Adipose tissue (tissue), 3 donors: ENCODE results near the gene ZNF451. TPM values are rescaled to one million over a fixed set of nuclear protein-coding genes. Genes with fewer than 3 reads are reported as not detected.

Experiments used
- H3K27ac ChIP-seq: one replicate; pipeline ENCODE4 v1.5.1; 2013; ENCODE audit warnings: low read depth, low read length
- WGBS, 3 donors: extraction: QIAGEN DNeasy Blood & Tissue Kit; methylation state at CpG; one replicate each; pipeline ENCODE4 v1.1.7; 2013; 5-methylcytosine and 5-hydroxymethylcytosine counted together
- polyA plus RNA-seq, 3 donors: library from polyadenylated mRNA; stranded (reverse); fragments of 200-250 nt; gene quantifications; one replicate each; pipeline ENCODE4 v1.2.3, GENCODE V29; 2013
- donor health status: healthy with polysubstance abuse.
- donor health status: Bipolar disorder and iron deficiency.
- donor health status: healthy.

The ZNF451 gene
- polyA plus RNA-seq, 3 donors = 6.5 to 9.9 (median 9.3) TPM

DNA sequence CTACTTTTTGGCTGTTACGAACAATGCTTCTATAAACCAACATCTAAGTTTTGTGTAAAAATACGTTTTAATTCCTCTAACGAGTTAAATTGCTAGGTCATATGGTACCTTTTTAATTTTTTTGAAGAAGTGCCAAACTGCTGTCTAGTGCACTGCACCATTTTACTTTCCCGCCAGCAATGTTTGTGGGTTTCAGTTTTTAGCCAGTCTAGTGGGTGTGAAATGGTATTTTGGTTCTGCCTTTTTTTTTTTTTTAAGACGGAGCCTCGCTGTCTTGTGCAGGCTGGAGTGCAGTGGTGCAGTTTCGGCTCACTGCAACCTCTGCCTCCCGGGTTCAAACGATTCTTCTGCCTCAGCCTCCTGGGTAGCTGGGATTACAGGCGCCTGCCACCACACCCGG is 48.0 kb downstream of the ZNF451 start:
- 95 to 97% (median 96%) methylated on average over 11 of the region's 11 CpGs for WGBS, 3 donors

DNA sequence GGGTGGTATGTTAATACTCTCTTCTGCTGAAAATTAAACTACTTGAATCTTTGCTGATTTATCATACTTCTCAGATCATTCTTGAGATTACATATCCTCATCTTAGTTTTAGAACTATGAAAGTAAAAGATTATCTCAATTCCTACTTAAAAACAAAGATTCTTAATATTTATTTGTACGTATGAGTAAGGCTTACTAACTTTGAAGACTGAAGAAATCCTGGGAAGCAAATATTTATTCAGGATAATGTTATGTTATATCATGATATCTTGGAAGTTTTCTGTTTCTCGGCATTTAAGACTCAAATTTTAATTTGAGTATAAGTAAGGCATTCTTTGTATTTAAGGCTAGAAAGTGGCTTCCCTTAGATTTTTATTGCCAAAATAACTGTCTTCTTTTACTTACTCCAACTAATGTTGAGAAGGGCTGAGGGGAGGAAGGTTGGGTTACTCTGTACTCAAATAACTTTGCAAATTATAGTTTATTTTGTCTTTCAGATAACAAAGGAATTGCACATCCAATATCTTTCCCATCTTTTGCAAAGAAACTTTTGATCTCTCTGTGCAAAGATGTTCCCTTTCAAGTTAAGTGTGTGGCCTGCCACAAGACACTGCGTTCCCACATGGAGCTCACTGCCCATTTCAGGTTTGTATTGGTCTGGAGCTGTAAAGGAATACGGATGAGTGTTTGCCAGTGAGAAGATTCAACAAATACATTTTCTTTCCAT is 51.6 kb downstream of the ZNF451 start:
- H3K27ac ChIP-seq = no peak overlapping the region
- 91 to 96% (median 93%) methylated on average over 4 of the region's 4 CpGs for WGBS, 3 donors

More for the DNA sequence above, 48.0 kb downstream of the ZNF451 start:
- no peak overlapping the region for H3K27ac ChIP-seq

DNA sequence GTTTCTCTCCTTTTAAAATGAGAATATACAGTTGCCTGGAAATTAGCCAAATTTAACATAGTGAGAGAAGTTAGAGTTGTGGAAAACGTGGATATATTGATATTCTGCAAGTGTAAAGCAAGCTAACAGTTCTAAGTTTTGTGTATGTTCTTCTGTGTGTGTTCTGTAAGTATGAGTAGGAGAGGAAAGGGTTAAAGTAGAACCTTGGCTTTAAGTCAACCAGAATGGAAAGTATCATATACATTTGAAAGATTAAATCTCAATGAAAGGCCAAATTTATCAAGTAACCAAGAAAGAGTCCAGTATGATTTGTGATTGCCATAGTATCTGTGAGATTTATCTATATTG is 52.2 kb downstream of the ZNF451 start:
- no peak overlapping the region for H3K27ac ChIP-seq
- WGBS, 3 donors = 83 to 91% (median 86%) methylated on average over 1 of the region's 1 CpG

DNA sequence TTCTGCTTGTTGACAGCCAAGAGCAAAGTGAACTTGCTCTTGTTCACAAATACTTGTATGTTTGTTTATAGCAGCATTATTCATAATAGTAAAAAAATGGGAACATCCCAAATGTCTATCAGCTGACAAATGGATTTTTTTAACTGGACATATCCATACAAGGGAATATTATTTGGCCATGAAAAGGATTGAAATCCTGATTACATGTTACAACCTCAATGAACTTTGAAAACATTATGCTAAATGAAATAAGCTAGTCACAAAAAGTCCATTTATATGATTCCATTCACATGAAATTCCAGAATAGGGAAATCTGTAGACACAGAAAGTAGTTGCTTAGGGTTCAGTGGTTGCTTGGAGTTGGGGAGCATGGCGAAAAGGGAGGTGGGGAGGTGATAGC is 53.7 kb downstream of the ZNF451 start:
- no peak overlapping the region for H3K27ac ChIP-seq
- 97 to 100% (median 100%) methylated on average over 1 of the region's 1 CpG for whole genome bisulfite sequencing, 3 donors

DNA sequence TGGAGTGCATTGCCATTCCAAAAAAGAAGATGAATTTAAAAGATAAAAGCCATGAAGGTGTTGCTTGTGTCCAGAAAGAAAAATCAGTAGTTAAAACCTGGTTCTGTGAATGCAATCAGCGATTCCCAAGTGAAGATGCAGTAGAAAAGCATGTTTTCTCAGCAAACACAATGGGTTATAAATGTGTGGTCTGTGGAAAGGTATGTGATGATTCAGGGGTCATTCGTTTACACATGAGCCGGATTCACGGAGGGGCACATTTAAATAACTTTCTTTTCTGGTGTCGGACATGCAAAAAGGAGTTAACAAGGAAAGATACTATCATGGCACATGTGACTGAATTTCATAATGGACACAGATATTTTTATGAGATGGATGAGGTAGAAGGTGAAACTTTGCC is 57.4 kb downstream of the ZNF451 start:
- no peak overlapping the region for H3K27ac ChIP-seq
- WGBS, 3 donors = 90 to 97% (median 94%) methylated on average over 5 of the region's 5 CpGs

DNA sequence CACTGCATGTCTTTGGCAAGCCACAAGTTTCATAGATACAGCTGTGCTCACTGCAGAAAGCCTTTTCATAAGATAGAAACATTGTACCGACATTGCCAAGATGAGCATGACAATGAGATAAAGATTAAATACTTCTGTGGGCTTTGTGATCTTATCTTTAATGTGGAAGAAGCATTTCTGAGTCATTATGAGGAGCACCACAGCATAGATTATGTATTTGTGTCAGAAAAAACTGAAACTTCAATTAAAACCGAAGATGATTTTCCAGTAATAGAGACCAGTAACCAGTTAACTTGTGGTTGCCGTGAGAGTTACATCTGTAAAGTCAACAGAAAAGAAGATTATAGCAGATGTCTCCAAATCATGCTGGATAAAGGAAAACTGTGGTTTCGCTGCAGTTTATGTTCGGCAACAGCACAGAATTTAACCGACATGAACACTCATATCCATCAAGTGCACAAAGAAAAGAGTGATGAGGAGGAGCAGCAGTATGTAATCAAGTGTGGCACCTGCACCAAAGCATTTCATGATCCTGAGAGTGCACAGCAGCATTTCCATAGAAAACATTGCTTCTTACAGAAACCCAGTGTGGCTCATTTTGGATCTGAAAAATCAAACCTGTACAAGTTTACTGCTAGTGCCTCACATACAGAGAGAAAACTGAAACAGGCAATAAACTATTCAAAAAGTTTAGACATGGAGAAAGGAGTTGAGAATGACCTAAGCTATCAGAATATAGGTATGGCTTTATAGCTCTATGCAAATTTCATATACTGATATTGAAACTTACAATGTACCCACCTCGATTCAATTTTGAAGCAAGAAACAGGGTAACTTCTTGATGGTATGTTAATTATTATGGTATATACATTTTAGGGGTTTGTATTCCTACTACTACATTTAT is 58.2 kb downstream of the ZNF451 start:
- 87 to 93% (median 89%) methylated on average over 7 of the region's 7 CpGs for WGBS, 3 donors
- no peak overlapping the region for H3K27ac ChIP-seq

DNA sequence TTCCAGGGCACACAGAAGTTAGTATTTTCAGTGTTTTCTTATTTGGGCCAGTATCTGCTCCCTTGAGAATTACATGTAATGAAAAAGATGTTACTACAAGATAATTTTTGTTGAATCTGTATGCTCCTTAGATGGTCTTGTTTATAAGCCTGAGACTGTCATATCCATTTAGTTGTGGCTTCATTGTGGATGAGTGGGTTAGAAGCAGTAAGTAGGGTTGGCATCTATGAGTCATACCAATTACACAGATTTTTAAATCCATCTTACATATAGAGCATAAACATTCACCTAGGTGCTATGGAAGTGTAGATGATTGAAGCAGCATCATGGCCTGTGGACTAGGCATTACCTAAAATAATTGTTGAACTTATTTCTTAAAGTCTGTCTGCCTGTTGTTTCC is 68.7 kb downstream of the ZNF451 start:
- H3K27ac ChIP-seq = no peak overlapping the region

DNA sequence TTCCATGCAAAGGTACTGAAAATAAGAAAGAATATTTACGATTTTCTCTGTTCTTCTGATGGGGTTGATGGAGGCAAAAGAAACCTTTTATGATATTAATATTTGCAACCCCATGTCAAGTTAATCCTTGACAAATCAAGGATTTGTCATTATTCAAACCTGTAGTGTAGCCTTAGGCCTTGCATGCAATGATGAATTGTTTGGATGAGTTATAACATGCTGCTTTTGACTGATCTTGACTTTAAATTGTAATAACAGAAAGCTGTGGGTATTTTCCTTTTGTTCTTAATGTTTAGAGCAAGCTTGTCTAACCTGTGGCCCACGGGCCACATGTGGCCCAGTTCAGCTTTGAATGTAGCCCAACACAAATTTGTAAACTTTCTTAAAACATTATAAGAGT is 69.1 kb downstream of the ZNF451 start:
- WGBS, 3 donors = 93 to 98% (median 95%) methylated on average over 2 of the region's 2 CpGs
- no peak overlapping the region for H3K27ac ChIP-seq

DNA sequence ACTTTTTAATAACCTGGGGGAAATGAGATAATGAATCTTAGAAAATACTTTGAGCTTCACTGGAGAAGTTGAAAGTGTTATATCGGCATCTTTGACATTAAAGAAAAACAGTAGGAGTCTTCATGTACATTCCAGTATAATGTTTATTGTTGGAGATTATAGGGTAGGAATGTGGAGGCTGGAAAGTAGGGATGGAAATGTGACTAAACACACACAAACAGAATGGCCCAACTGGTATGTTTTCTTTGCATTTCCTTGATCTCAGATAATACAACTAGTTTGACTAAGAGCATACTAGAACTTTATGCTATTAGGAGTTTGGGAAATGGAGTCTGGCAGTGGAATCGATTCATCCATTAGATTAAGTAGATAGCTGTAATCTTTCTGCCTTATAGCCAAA is 72.0 kb downstream of the ZNF451 start:
- no peak overlapping the region for H3K27ac ChIP-seq
- WGBS, 3 donors = 71 to 99% (median 94%) methylated on average over 2 of the region's 2 CpGs

DNA sequence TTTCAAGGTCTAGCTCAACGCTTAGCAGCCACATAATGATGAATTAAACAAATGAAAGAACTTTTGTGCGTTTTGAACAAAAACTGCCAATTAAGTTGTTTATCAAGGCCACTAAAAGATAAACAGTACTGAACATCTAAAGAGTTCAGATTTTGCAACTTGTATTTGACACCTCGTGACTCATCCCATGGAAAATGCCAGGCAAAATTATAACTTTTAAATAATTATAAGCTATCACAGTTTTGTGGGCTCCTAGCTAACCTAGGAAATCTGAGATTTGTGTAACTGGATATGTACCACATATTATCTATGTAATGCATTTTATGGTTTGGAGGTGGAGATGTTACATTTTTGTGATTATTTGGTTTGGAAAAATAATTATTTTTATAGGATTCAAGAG is 72.5 kb downstream of the ZNF451 start:
- H3K27ac ChIP-seq = no peak overlapping the region
- 67 to 96% (median 93%) methylated on average over 3 of the region's 3 CpGs for WGBS, 3 donors

DNA sequence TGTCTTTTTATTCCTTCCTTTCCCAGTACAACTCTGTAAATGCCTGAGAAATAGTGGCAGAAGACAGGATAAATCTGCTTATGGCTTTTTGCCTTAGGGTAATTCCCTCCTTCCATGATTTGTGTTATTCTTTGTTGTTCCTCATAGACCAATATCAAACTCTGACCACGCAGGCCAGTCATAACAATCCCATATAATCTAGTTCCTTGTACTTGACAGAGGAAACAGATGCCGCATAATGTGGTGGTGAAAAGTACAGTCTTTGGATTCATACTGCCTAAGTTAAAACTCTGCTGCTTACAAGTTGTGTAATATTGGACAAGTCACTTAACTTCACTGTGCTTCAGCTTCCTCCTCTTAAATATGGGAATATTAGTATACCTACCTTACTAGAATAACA is 74.0 kb downstream of the ZNF451 start:
- H3K27ac ChIP-seq = no peak overlapping the region
- WGBS, 3 donors = 84 to 99% (median 89%) methylated on average over 2 of the region's 2 CpGs

DNA sequence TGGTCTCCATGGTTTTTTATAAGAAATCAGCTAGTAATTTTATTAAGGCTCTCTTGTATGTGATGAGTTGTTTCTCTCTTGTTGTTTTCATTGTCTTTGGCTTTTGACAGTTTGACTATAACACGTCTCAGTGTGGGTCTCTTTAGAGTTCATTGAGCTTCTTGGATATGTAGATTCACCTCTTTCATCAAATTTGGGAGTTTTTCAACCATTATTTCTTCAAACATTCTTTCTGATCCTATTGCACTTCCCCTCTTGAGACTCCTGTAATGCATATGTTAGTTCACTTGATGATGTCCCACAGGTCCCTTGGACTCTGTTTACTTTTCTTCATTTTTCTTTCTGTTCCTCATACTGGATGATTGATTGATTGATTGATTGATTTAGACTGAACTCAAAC is 75.1 kb downstream of the ZNF451 start:
- no peak overlapping the region for H3K27ac ChIP-seq
- WGBS, 3 donors = 94 to 100% (median 95%) methylated on average over 1 of the region's 1 CpG

DNA sequence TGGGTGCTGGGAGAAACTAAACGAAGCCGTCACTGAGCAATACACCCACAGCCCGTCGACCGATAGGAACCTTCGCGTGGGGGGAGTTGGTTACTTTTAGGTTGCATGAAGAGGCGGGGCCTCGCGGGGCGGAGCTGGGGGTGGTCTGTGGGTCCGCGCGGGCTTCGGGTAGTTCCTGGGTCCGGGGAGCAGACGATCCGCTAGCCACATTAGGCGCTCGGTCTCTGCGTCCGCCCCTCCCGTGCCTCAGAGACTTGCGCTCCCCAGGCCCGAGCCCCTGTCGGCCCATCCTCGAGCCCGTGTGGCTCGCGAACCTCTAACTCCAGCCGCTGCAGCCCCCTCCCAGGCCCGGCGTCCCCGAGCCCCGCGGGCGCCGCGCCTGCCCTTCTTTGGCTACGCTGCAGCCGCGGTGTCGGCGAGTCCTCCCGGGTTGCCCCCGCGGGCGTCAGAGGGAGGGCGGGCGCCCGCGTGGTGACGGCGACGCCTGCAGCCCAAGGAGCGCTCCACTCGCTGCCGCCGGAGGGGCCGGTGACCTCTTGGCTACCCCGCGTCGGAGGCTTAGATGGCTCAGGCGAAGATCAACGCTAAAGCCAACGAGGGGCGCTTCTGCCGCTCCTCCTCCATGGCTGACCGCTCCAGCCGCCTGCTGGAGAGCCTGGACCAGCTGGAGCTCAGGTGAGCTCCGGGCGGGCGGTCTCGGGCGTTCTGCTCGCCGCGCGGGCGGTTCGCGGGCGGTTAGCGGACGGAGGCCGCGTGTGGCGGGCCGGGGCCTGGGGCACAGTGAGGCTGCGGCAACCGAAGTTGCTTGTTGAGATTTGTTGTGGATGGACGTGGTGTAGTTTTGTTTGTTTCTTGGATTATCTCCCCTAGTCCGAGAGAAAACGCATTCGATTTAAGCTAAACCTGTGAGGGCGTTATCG is 82.4 kb downstream of the ZNF451 start, which contains the start of gene BAG2:
Gene BAG2 (plus strand): TSS at position 191 of the 920 bp plus-strand sequence. CDS start 372 bp downstream, at position 563.
- H3K27ac ChIP-seq = no peak within 1 kb of the TSS
- WGBS, 3 donors = 0 to 1% (median 1%) methylated on average over 97 of the region's 97 CpGs

DNA sequence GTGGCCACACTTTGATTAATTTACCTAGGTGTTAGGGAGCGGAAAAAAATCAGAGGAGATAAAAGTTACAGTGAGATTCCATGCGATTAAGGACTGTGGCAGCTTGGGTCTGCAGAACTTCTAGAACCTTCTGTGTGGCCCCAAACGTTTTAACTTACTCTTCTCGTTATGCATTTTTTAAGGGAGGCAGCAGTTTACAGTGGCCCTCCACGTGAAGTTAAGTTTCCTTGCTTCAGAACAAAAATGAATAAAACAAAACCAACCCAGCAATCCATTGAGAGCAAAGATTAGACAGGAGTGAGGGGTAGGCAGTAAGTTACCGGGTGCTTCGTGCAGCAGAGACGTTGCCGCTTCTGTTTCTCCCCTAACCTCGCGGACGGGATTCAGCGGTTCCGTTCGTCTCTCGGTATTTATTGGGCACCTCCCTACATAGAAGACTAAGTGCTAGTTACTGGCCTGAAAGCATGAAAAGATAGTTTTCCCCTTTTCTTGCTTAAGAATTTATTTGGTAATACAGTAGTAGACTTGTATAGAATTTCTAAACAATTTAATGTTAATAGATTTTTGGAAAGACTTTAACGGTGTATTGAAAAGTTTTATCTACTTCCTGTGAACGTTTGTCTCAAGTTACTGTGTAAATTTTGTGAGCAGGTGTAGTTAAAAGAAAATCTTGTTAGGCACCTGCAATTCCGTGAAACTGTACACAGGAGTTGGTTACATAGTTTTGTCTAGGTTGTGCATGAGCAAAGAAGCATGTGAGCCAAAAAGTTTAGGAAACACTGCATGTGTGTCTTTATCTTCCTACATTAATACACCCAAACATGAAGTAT is 83.3 kb downstream of the ZNF451 start:
- H3K27ac ChIP-seq = no peak overlapping the region
- WGBS, 3 donors = 6 to 11% (median 10%) methylated on average over 19 of the region's 19 CpGs

DNA sequence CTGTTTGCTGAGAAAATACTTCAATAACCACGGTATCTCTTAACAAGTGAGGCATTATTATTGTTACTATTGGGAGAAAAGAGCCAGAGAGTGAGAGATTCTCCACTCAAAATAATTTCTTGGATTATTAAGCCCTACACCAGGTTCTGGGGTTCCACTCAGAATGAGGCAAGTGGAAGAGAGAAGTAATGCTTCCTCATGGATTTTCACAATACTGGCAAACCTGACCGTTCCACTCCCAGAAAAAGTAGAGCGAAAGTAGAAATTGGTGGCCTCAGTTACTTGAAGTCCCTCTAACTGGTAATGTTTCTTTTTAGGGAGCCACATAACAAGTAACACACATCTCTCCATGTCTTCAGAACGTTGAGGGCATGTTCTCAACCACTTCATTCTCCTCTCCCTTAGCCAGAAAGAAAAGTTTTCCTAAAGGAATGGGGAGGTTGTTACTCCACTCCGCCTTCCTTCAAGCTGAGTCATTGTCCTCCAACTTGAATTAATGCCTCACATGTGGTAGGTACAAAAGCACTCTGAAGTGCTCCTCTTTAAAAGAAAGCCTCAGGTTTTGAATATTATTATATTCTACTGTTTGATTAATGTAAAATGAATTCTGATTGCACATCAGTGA is 84.0 kb downstream of the ZNF451 start:
- H3K27ac ChIP-seq = no peak overlapping the region
- WGBS, 3 donors = 51 to 76% (median 53%) methylated on average over 5 of the region's 5 CpGs

DNA sequence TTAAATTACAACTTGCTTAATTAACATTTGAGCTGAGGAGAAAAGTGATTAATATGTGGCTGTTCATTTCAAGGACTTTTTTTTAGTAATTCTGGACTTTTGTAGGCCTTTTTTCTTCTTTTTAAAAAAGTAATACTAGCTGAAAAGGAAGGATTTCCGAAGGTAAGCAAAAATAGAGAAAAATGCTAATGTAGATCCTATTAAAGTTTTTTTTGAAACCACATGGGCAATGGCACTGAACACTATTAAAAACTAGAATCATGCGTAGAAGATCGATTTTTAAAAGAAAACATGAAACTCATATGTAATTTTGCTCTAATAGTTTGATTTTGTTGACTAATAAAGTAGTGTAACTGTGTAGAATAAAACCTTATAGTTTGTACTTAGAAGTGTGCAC is 84.5 kb downstream of the ZNF451 start:
- WGBS, 3 donors = 92 to 95% (median 94%) methylated on average over 3 of the region's 3 CpGs
- H3K27ac ChIP-seq = no peak overlapping the region

DNA sequence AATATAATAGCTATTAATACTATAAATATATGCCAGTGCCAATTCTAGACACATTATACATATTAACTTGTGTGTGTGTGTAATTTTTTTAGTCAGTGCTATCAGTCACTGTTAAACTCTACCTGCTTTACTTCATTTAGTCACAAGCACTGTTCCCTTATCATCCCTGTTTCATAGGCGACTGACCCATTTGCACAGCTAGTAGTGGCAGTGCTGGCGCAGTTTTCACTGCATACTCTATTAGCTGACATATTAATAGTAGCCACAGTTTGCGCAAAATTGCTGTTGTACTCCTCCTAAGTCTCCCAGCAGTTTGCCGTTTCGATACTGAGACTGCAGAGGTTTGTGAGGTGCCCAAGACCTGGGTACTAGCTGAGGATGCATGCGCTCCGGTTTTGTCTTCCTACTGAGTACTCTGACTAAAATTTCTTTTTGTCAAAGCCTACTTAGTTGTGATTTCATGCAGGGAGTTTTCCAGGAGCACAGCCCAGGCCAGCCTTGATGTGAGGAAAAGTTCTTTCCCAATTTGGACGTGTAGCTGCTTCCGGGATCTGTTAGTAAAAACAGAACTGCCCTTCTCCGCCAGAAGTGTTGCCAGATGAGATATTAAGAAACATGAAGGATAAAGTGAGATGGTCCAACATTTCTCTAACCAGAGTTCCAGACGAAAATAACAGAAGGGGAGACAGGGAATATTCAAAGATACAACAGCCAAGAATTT is 87.7 kb downstream of the ZNF451 start:
- WGBS, 3 donors = 62 to 81% (median 63%) methylated on average over 11 of the region's 11 CpGs
- no peak overlapping the region for H3K27ac ChIP-seq
